HEK293 (cell line): ENCODE results near the gene LDLRAP1.

Source experiments
- CTCF ChIA-PET: fragments of 350-600 bp; formaldehyde crosslinking; extraction: SDS; loops from one replicate; lab custom pipeline; 2021; ENCODE audit warnings: antibody characterized with exemption; lab: Yijun Ruan, JAX
- POLR2A ChIA-PET: fragments of 300-600 bp; formaldehyde crosslinking; extraction: SDS; loops from one replicate; lab custom pipeline; 2020; ENCODE audit warnings: antibody characterized with exemption, inconsistent platforms; lab: Yijun Ruan, JAX
- H3K27ac ChIP-seq: fragments of 200-500 bp; sonication (Bioruptor generic); 2 replicates; pipeline ENCODE4 v1.5.1; 2014; ENCODE audit warnings: low read depth, low read length, control low read depth, inconsistent platforms; ENCODE audit errors: extremely low read depth
- H3K36me3 ChIP-seq, 2 experiments: fragments of 200-500 bp in 1 of 2; sonication (Bioruptor generic) in 1 of 2; 1 replicate in 1 of 2; 2 replicates in 1 of 2; pipeline ENCODE4 v1.5.1; 2014 to 2017; ENCODE audit warnings: inconsistent platforms in 2 of 2, low read length in 2 of 2; ENCODE audit not compliant: control insufficient read depth in 2 of 2, insufficient read depth in 1 of 2
- H3K4me1 ChIP-seq: fragments of 200-500 bp; sonication (Bioruptor generic); 2 replicates; pipeline ENCODE4 v1.5.1; 2014; ENCODE audit warnings: mild to moderate bottlenecking, low read length, inconsistent platforms; ENCODE audit not compliant: control insufficient read depth, insufficient read depth
- H3K4me3 ChIP-seq: 2 replicates; pipeline ENCODE4 v1.5.1; 2011; ENCODE audit warnings: low read depth, mild to moderate bottlenecking, control low read depth, low read length, moderate library complexity
- H3K9me3 ChIP-seq: fragments of 200-500 bp; sonication (Bioruptor generic); 2 replicates; pipeline ENCODE4 v1.5.1; 2014; ENCODE audit warnings: low read depth, low read length, inconsistent platforms; ENCODE audit not compliant: control insufficient read depth, insufficient read depth
- BCL6B ChIP-seq: fragments of 450-650 bp; formaldehyde crosslinking; IDR thresholded peaks from 2 replicates; pipeline ENCODE4 v1.5.1; 2017; ENCODE audit warnings: missing biosample characterization, missing genetic modification characterization
- EGR2 ChIP-seq: fragments of 450-650 bp; formaldehyde crosslinking; IDR thresholded peaks from 2 replicates; pipeline ENCODE4 v1.5.1; 2016; ENCODE audit warnings: low read depth, missing biosample characterization, missing genetic modification characterization
- GLIS2 ChIP-seq: fragments of 450-650 bp; formaldehyde crosslinking; IDR thresholded peaks from 2 replicates; pipeline ENCODE4 v1.5.1; 2016; ENCODE audit warnings: missing biosample characterization, missing genetic modification characterization
- ZBTB6 ChIP-seq: fragments of 450-650 bp; formaldehyde crosslinking; IDR thresholded peaks from 2 replicates; pipeline ENCODE4 v1.5.1; 2017; ENCODE audit warnings: missing biosample characterization, missing genetic modification characterization
- ZBTB8A ChIP-seq: fragments of 450-650 bp; formaldehyde crosslinking; IDR thresholded peaks from 2 replicates; pipeline ENCODE4 v1.5.1; 2016; ENCODE audit warnings: missing biosample characterization, missing genetic modification characterization
- ZFHX2 ChIP-seq: fragments of 450-650 bp; formaldehyde crosslinking; conservative IDR thresholded peaks from 2 replicates; pipeline ENCODE4 v1.5.1; 2016; ENCODE audit warnings: missing biosample characterization, missing genetic modification characterization
- ZFP69B ChIP-seq: fragments of 450-650 bp; formaldehyde crosslinking; IDR thresholded peaks from 2 replicates; pipeline ENCODE4 v1.5.1; 2016; ENCODE audit warnings: missing biosample characterization, missing genetic modification characterization
- ZNF132 ChIP-seq: fragments of 450-650 bp; formaldehyde crosslinking; IDR thresholded peaks from 2 replicates; pipeline ENCODE4 v1.5.1; 2017; ENCODE audit warnings: missing biosample characterization, missing genetic modification characterization, borderline replicate concordance
- ZNF324 ChIP-seq: fragments of 450-650 bp; formaldehyde crosslinking; IDR thresholded peaks from 2 replicates; pipeline ENCODE4 v1.5.1; 2016; ENCODE audit warnings: missing biosample characterization, missing genetic modification characterization
- ZNF404 ChIP-seq: fragments of 450-650 bp; formaldehyde crosslinking; IDR thresholded peaks from 2 replicates; pipeline ENCODE4 v1.5.1; 2017; ENCODE audit warnings: missing biosample characterization, missing genetic modification characterization
- ZNF449 ChIP-seq: fragments of 450-650 bp; formaldehyde crosslinking; IDR thresholded peaks from 2 replicates; pipeline ENCODE4 v1.5.1; 2017; ENCODE audit warnings: missing biosample characterization, mild to moderate bottlenecking, missing genetic modification characterization, moderate library complexity
- ZNF513 ChIP-seq: fragments of 450-650 bp; IDR thresholded peaks from 2 replicates; pipeline ENCODE4 v1.5.1; 2018; ENCODE audit warnings: missing biosample characterization, missing genetic modification characterization
- ZNF549 ChIP-seq: fragments of 450-650 bp; IDR thresholded peaks from 2 replicates; pipeline ENCODE4 v1.5.1; 2018; ENCODE audit warnings: missing biosample characterization, missing genetic modification characterization, mild to moderate bottlenecking, inconsistent platforms, moderate library complexity
- ZNF621 ChIP-seq: fragments of 450-650 bp; formaldehyde crosslinking; IDR thresholded peaks from 2 replicates; pipeline ENCODE4 v1.5.1; 2017; ENCODE audit warnings: missing biosample characterization, missing genetic modification characterization
- ZNF626 ChIP-seq: fragments of 450-650 bp; sonication (Bioruptor Pico); formaldehyde crosslinking; IDR thresholded peaks from 2 replicates; pipeline ENCODE4 v1.5.1; 2018; ENCODE audit warnings: missing biosample characterization, missing genetic modification characterization, inconsistent platforms
- ZNF660 ChIP-seq: fragments of 450-650 bp; IDR thresholded peaks from 2 replicates; pipeline ENCODE4 v1.5.1; 2018; ENCODE audit warnings: missing biosample characterization, mild to moderate bottlenecking, missing genetic modification characterization
- ZNF76 ChIP-seq: fragments of 450-650 bp; formaldehyde crosslinking; IDR thresholded peaks from 2 replicates; pipeline ENCODE4; 2016; ENCODE audit warnings: low read depth, missing biosample characterization, missing genetic modification characterization, borderline replicate concordance
- ZNF843 ChIP-seq: fragments of 450-650 bp; formaldehyde crosslinking; IDR thresholded peaks from 2 replicates; pipeline ENCODE4 v1.5.1; 2016; ENCODE audit warnings: missing biosample characterization, missing genetic modification characterization

LDLRAP1 gene

GRCh38 chr1:25616987-25617624 is 73.7 kb downstream of the LDLRAP1 start (continued):
- TF ChIP-seq ZNF449 (tag by site-specific recombination), result no peak
- no peak for TF ChIP-seq EGR2 (tag by site-specific recombination)
- TF ChIP-seq GLIS2, result peak; percentile 40; the same call in 1 of the 2 replicates
- TF ChIP-seq ZNF626 (tag by site-specific recombination), result no peak
- TF ChIP-seq ZBTB8A, result peak; percentile 86
- TF ChIP-seq BCL6B, result no peak
- TF ChIP-seq ZNF660 (tag by site-specific recombination), result 0 out of 2 replicates have a peak, but pooled peaks have one; percentile 17
- TF ChIP-seq, all 188 proteins: peak for 14

- no peaks in the 10 kb centered on the region for H3K9me3 ChIP-seq
Observed at GRCh38 chr1:25617625-25618432, 74.4 kb downstream of the LDLRAP1 start.

More at GRCh38 chr1:25617625-25618432, 74.4 kb downstream of the LDLRAP1 start:
- Histone ChIP-seq H3K27ac (no peak overlapping the region; the same call in 1 of the 2 replicates), H3K36me3 (no peaks in the 10 kb centered on the region), H3K4me3 (peak overlapping the region; percentile 13; the same call in 1 of the 2 replicates), H3K4me1 (no peaks in the 10 kb centered on the region; the same call in 1 of the 2 replicates)
- ChIA-PET CTCF (interaction anchor here (0.6 to 3.2 kb wide), 9 partner anchors 8 to 412 kb away, joined by 3 to 12 read pairs (median 4); no protein-coding TSS in a partner anchor), POLR2A (no interaction called here)
- TF ChIP-seq ZFP69B (tag by site-specific recombination), result no peak
- no peak for TF ChIP-seq ZNF76
- peak; percentile 84 for TF ChIP-seq ZBTB6
- no peak for TF ChIP-seq ZNF843 (tag by site-specific recombination)
- TF ChIP-seq ZFHX2 (tag by site-specific recombination), result no peak
- TF ChIP-seq ZNF324 (tag by site-specific recombination), result no peak
- TF ChIP-seq ZNF513 (tag by site-specific recombination), result peak; percentile 48; the same call in 1 of the 2 replicates
- TF ChIP-seq ZNF132 (tag by site-specific recombination), result no peak
- TF ChIP-seq ZNF549 (tag by site-specific recombination), result no peak
- TF ChIP-seq ZNF404, result no peak
- no peak for TF ChIP-seq ZNF621
